ENCODE results near the gene SORCS2.

The SORCS2 gene

GRCh38 chr4:7777871-7778509 lies 585.7 kb downstream of the SORCS2 start:
- no peak for DNase-seq

GRCh38 chr4:7778510-7779431 lies 586.4 kb downstream of the SORCS2 start:
- no peak for DNase-seq

- no peak for DNase-seq
Measured at GRCh38 chr4:7779432-7779768, 587.1 kb downstream of the SORCS2 start.

- no peak for DNase-seq
Measured at GRCh38 chr4:7780751-7781348, 588.5 kb downstream of the SORCS2 start.

- no peak for DNase-seq
Measured at GRCh38 chr4:7781366-7781765, 589.0 kb downstream of the SORCS2 start.

GRCh38 chr4:7781993-7782392 lies 589.7 kb downstream of the SORCS2 start:
- DNase-seq, result no peak

GRCh38 chr4:7782783-7783182 lies 590.4 kb downstream of the SORCS2 start:
- DNase-seq, result no peak

GRCh38 chr4:7783541-7783940 lies 591.2 kb downstream of the SORCS2 start:
- no peak for DNase-seq

- DNase-seq, result no peak
Measured at GRCh38 chr4:7784131-7784870, 592.0 kb downstream of the SORCS2 start.

- no peak for DNase-seq
Measured at GRCh38 chr4:7785017-7785416, 592.7 kb downstream of the SORCS2 start.

GRCh38 chr4:7786040-7786439 lies 593.7 kb downstream of the SORCS2 start:
- DNase-seq, result no peak

GRCh38 chr4:7786517-7786916 lies 594.2 kb downstream of the SORCS2 start:
- DNase-seq, result no peak

GRCh38 chr4:7787067-7787466 lies 594.7 kb downstream of the SORCS2 start:
- no peak for DNase-seq

GRCh38 chr4:7787681-7788141 lies 595.4 kb downstream of the SORCS2 start:
- DNase-seq, result no peak

- no peak for DNase-seq
Measured at GRCh38 chr4:7788193-7788592, 595.9 kb downstream of the SORCS2 start.

- peak; percentile 35 to 76 for DNase-seq
Measured at GRCh38 chr4:7788694-7789425, 596.5 kb downstream of the SORCS2 start.

- DNase-seq, result no peak
Measured at GRCh38 chr4:7790023-7790422, 597.7 kb downstream of the SORCS2 start.

- no peak for DNase-seq
Measured at GRCh38 chr4:7790999-7791398, 598.7 kb downstream of the SORCS2 start.
